Type B pancreatic cell (in vitro differentiated cells): ENCODE data around the gene ERICH2. TPM values are rescaled to one million over a fixed set of nuclear protein-coding genes. Genes with fewer than 3 reads are reported as not detected.

Experiments used
- DNase-seq: peaks from one replicate; pipeline ENCODE4 v3.0.0; 2021; ENCODE audit warnings: mixed read lengths; ENCODE audit not compliant: unreplicated experiment; ENCODE audit errors: extremely low spot score
- H3K27ac Mint-ChIP-seq: 2 replicates; pipeline ENCODE4 v1.8.0; 2021; ENCODE audit warnings: mild to moderate bottlenecking, mixed read lengths
- H3K27me3 Mint-ChIP-seq: 2 replicates; pipeline ENCODE4 v1.8.0; 2021; ENCODE audit warnings: mixed read lengths
- H3K36me3 Mint-ChIP-seq: 2 replicates; pipeline ENCODE4 v1.8.0; 2021; ENCODE audit warnings: mixed read lengths
- H3K4me1 Mint-ChIP-seq: one replicate; pipeline ENCODE4 v1.8.0; 2021; ENCODE audit warnings: mixed read lengths; ENCODE audit not compliant: unreplicated experiment
- H3K4me3 Mint-ChIP-seq: 2 replicates; pipeline ENCODE4 v1.8.0; 2021; ENCODE audit warnings: mild to moderate bottlenecking, mixed read lengths
- H3K9me3 Mint-ChIP-seq: 2 replicates; pipeline ENCODE4 v1.8.0; 2021; ENCODE audit warnings: mixed read lengths
- total RNA-seq: library from RNA; stranded (reverse); gene quantifications from 2 replicates; pipeline ENCODE4 v1.2.1, GENCODE V29; 2021; ENCODE audit warnings: low replicate concordance
- TF ChIP-seq, protein P1 (sequence below): fragments of 200-600 bp; sonication (generic); conservative IDR thresholded peaks from 2 replicates; pipeline ENCODE4 v1.5.0; 2021; ENCODE audit warnings: antibody characterized with exemption, mild to moderate bottlenecking

The ERICH2 gene
- total RNA-seq, 1 donor from 2014 or later, result not detected

DNA sequence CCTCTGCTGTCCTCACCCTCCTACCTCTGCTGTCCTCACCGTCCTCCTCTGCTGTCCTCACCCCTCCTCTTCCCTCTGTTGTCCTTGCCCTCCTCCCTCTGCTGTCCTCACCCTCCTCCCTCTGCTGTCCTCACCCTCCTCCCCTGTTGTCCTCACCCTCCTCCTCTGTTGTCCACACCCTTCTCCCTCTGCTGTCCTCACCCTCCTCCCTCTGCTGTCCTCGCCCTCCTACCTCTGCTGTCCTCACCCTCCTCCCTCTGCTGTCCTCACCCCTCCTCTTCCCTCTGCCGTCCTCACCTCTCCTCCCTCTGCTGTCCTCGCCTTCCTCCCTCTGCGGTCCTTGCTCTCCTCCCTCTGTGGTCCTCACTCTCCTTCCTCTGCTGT is 58.3 kb downstream of the ERICH2 start:
- H3K36me3 Mint-ChIP-seq, result no peaks in the 10 kb centered on the region
- no peaks in the 10 kb centered on the region for H3K4me1 Mint-ChIP-seq
- no peak overlapping the region for H3K27ac Mint-ChIP-seq
- no peaks in the 10 kb centered on the region for H3K9me3 Mint-ChIP-seq
- TF ChIP-seq, protein P1, sequence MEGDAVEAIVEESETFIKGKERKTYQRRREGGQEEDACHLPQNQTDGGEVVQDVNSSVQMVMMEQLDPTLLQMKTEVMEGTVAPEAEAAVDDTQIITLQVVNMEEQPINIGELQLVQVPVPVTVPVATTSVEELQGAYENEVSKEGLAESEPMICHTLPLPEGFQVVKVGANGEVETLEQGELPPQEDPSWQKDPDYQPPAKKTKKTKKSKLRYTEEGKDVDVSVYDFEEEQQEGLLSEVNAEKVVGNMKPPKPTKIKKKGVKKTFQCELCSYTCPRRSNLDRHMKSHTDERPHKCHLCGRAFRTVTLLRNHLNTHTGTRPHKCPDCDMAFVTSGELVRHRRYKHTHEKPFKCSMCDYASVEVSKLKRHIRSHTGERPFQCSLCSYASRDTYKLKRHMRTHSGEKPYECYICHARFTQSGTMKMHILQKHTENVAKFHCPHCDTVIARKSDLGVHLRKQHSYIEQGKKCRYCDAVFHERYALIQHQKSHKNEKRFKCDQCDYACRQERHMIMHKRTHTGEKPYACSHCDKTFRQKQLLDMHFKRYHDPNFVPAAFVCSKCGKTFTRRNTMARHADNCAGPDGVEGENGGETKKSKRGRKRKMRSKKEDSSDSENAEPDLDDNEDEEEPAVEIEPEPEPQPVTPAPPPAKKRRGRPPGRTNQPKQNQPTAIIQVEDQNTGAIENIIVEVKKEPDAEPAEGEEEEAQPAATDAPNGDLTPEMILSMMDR, result no peak
- H3K27me3 Mint-ChIP-seq, result peaks cover 85% of the 10 kb centered on the region
- DNase-seq, result no peak
- no peak overlapping the region for H3K4me3 Mint-ChIP-seq

- Mint-ChIP-seq H3K36me3 (no peaks in the 10 kb centered on the region), H3K27ac (no peak overlapping the region), H3K27me3 (peaks cover 80% of the 10 kb centered on the region), H3K4me3 (no peak overlapping the region), H3K9me3 (no peaks in the 10 kb centered on the region), H3K4me1 (no peaks in the 10 kb centered on the region)
- no peak for DNase-seq
- TF ChIP-seq, protein P1, result no peak
These were observed 58.9 kb downstream of the ERICH2 start for GRCh38 chr2:170829036-170829435.

GRCh38 chr2:170830166-170830565 is 60.0 kb downstream of the ERICH2 start:
- Mint-ChIP-seq H3K27ac (no peak overlapping the region), H3K4me3 (no peak overlapping the region), H3K27me3 (peaks cover 68% of the 10 kb centered on the region), H3K36me3 (no peaks in the 10 kb centered on the region), H3K9me3 (no peaks in the 10 kb centered on the region), H3K4me1 (no peaks in the 10 kb centered on the region)
- TF ChIP-seq, protein P1, result no peak
- no peak for DNase-seq

- TF ChIP-seq, protein P1, result no peak
- H3K27me3 Mint-ChIP-seq, result peaks cover 65% of the 10 kb centered on the region
- no peak overlapping the region for H3K27ac Mint-ChIP-seq
- H3K4me1 Mint-ChIP-seq, result no peaks in the 10 kb centered on the region
- H3K4me3 Mint-ChIP-seq, result no peak overlapping the region
- DNase-seq, result no peak
- no peaks in the 10 kb centered on the region for H3K36me3 Mint-ChIP-seq
- H3K9me3 Mint-ChIP-seq, result no peaks in the 10 kb centered on the region
These were observed 60.9 kb downstream of the ERICH2 start for GRCh38 chr2:170831115-170831514.

DNA sequence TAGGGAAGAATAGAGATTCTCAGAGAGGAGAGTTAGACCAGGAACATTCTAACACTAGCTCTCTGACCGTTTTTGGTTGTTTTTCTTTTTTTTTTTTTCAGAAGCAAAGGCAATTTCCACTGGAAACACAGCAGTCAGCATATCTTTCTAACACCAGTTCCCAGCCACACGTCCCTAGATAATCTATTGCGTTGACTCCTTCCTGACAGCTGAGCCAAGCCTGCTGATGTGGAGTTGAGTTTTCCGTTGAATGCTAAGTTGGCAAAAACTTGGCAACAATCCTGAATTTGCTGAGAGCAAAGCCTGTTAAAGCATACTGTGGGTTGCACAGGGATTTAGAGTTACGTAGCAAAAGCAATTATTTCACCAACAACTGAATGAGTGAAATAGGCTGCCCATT is 65.8 kb downstream of the ERICH2 start:
- Mint-ChIP-seq H3K4me3 (no peak overlapping the region), H3K36me3 (no peaks in the 10 kb centered on the region), H3K27ac (no peak overlapping the region), H3K4me1 (no peaks in the 10 kb centered on the region), H3K9me3 (no peaks in the 10 kb centered on the region), H3K27me3 (peaks cover 33% of the 10 kb centered on the region)
- DNase-seq, result no peak
- TF ChIP-seq, protein P1, result no peak

GRCh38 chr2:170840717-170841210 is 70.6 kb downstream of the ERICH2 start:
- Mint-ChIP-seq H3K27me3 (peaks cover 22% of the 10 kb centered on the region), H3K36me3 (no peaks in the 10 kb centered on the region), H3K4me3 (no peak overlapping the region), H3K9me3 (no peaks in the 10 kb centered on the region), H3K4me1 (no peaks in the 10 kb centered on the region), H3K27ac (no peak overlapping the region)
- TF ChIP-seq, protein P1, result no peak
- DNase-seq, result no peak
